Adrenal gland (tissue), 5 donors: ENCODE data around the gene ARHGAP40.

Experiments
- POLR2A ChIP-seq, 2 donors: fragments of 450-650 bp; IDR thresholded peaks; one replicate each; pipeline ENCODE4 v1.6.1; 2017; ENCODE audit warnings: antibody characterized with exemption in 2 of 2, mild to moderate bottlenecking in 2 of 2, moderate library complexity in 1 of 2
- TF ChIP-seq, protein P1 (sequence below), 6 experiments: fragments of 450-650 bp in 4 of 6; fragments of 200-600 bp in 2 of 6; sonication (generic) in 1 of 6; IDR thresholded peaks; 1 replicate in 5 of 6; 2 replicates in 1 of 6; pipeline versions ENCODE4 v1.5.1 to v1.8.0; 2016 to 2021; ENCODE audit warnings: antibody characterized with exemption in 6 of 6, mild to moderate bottlenecking in 2 of 6, moderate library complexity in 1 of 6
- donor health status: DM: no; HTN: no; CAD: no.

DNA sequence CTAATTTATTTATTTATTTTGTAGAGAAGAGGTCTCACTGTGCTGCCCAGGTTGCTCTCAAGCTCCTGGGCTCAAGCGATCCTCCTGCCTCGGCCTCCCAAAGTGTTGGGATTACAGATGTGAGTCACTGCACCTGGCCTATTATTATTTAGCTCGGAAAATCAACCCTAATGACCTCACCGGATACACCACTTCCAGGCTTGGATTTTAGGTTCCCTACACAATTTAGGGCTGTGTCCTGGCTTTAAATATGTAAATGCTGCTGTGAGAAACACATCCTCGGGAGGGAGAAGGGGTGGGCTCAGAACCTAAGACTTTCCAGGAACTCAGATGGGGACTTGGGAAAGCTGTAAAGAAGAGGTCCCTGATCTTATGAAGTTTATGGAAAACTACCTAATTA, 71.7 kb downstream of the ARHGAP40 start:
- no peak for TF ChIP-seq POLR2A (IDR thresholded peaks at IDR 0.05)
- TF ChIP-seq, protein P1, sequence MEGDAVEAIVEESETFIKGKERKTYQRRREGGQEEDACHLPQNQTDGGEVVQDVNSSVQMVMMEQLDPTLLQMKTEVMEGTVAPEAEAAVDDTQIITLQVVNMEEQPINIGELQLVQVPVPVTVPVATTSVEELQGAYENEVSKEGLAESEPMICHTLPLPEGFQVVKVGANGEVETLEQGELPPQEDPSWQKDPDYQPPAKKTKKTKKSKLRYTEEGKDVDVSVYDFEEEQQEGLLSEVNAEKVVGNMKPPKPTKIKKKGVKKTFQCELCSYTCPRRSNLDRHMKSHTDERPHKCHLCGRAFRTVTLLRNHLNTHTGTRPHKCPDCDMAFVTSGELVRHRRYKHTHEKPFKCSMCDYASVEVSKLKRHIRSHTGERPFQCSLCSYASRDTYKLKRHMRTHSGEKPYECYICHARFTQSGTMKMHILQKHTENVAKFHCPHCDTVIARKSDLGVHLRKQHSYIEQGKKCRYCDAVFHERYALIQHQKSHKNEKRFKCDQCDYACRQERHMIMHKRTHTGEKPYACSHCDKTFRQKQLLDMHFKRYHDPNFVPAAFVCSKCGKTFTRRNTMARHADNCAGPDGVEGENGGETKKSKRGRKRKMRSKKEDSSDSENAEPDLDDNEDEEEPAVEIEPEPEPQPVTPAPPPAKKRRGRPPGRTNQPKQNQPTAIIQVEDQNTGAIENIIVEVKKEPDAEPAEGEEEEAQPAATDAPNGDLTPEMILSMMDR (IDR thresholded peaks at IDR 0.05), result no peak
